Endothelial cell (in vitro differentiated cells): ENCODE data around the gene GOLGA6L7. TPM values are rescaled to one million over a fixed set of nuclear protein-coding genes. Genes with fewer than 3 reads are reported as not detected.

Source experiments
- DNase-seq: peaks from one replicate; pipeline ENCODE4 v3.0.0; 2021; ENCODE audit warnings: low spot score
- H3K27ac Mint-ChIP-seq: one replicate; pipeline ENCODE4 v1.8.0; 2021; ENCODE audit warnings: mixed read lengths, inconsistent platforms; ENCODE audit not compliant: unreplicated experiment
- H3K27me3 Mint-ChIP-seq: one replicate; pipeline ENCODE4 v1.8.0; 2021; ENCODE audit warnings: mild to moderate bottlenecking, moderate library complexity, mixed read lengths, inconsistent platforms; ENCODE audit not compliant: unreplicated experiment
- H3K36me3 Mint-ChIP-seq: one replicate; pipeline ENCODE4 v1.8.0; 2021; ENCODE audit warnings: mild to moderate bottlenecking, low read depth, mixed read lengths, inconsistent platforms; ENCODE audit not compliant: unreplicated experiment
- H3K4me1 Mint-ChIP-seq: one replicate; pipeline ENCODE4 v1.8.0; 2021; ENCODE audit warnings: mild to moderate bottlenecking, mixed read lengths, inconsistent platforms; ENCODE audit not compliant: unreplicated experiment
- H3K4me3 Mint-ChIP-seq: one replicate; pipeline ENCODE4 v1.8.0; 2021; ENCODE audit warnings: mild to moderate bottlenecking, mixed read lengths, inconsistent platforms; ENCODE audit not compliant: unreplicated experiment
- H3K9me3 Mint-ChIP-seq: one replicate; pipeline ENCODE4 v1.8.0; 2021; ENCODE audit warnings: mixed read lengths, inconsistent platforms; ENCODE audit not compliant: unreplicated experiment
- CTCF ChIP-seq: fragments of 200-600 bp; sonication (generic); IDR thresholded peaks from one replicate; pipeline ENCODE4 v1.5.0; 2021; ENCODE audit warnings: antibody characterized with exemption; ENCODE audit not compliant: unreplicated experiment
- total RNA-seq: library from RNA; stranded (reverse); fragmentation: NEBNext Ultra II Directional; extraction: Animal tissue kit (Norgen Biotek cat#: 25700); gene quantifications from one replicate; pipeline ENCODE4 v1.2.1, GENCODE V29; 2021; ENCODE audit not compliant: unreplicated experiment

Gene GOLGA6L7
- total RNA-seq, 1 donor from 2014 or later = not detected

DNA sequence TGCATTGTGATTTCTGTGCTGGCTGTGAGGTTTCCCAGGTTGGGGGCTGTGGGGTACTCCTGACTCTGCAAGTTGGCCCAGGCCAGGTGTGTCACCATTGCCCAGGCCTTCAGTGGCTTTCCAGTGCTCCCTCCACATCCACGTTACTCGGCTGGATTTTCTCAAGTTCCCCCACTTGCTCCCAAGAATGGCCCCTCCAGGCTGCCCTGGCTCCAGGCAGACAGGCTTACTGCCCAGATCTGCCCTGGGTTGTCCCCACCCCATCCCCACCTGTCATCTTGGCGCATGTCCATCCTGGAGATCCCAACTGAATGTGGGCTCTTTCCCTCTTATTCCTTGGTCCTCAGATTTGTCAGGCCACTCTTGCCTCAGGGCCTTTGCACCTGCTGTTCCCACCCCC is 40.9 kb upstream of the GOLGA6L7 start:
- H3K9me3 Mint-ChIP-seq = no peaks in the 10 kb centered on the region
- H3K4me1 Mint-ChIP-seq = peaks cover 25% of the 10 kb centered on the region
- H3K4me3 Mint-ChIP-seq = peak overlapping the region; percentile 34
- TF ChIP-seq CTCF = no peak
- no peak for DNase-seq
- peaks cover 5% of the 10 kb centered on the region for H3K36me3 Mint-ChIP-seq
- H3K27ac Mint-ChIP-seq = no peak overlapping the region
- peaks cover 10% of the 10 kb centered on the region for H3K27me3 Mint-ChIP-seq

GRCh38 chr15:28888900-28889299 is 40.5 kb upstream of the GOLGA6L7 start:
- no peak overlapping the region for H3K27ac Mint-ChIP-seq
- no peaks in the 10 kb centered on the region for H3K9me3 Mint-ChIP-seq
- no peak for TF ChIP-seq CTCF
- no peak overlapping the region for H3K4me3 Mint-ChIP-seq
- DNase-seq = no peak
- H3K27me3 Mint-ChIP-seq = peaks cover 11% of the 10 kb centered on the region
- H3K4me1 Mint-ChIP-seq = peaks cover 25% of the 10 kb centered on the region
- H3K36me3 Mint-ChIP-seq = peaks cover 5% of the 10 kb centered on the region

- H3K9me3 Mint-ChIP-seq = no peaks in the 10 kb centered on the region
- H3K27ac Mint-ChIP-seq = no peak overlapping the region
- no peak for TF ChIP-seq CTCF
- DNase-seq = no peak
- H3K4me3 Mint-ChIP-seq = peak overlapping the region; percentile 22
- H3K4me1 Mint-ChIP-seq = peaks cover 24% of the 10 kb centered on the region
- H3K36me3 Mint-ChIP-seq = peaks cover 5% of the 10 kb centered on the region
- peaks cover 11% of the 10 kb centered on the region for H3K27me3 Mint-ChIP-seq
Measured at GRCh38 chr15:28888302-28888894, 40.0 kb upstream of the GOLGA6L7 start.

- no peak for DNase-seq
- TF ChIP-seq CTCF = no peak
- Mint-ChIP-seq H3K4me3 (peak overlapping the region; percentile 90), H3K36me3 (peaks cover 5% of the 10 kb centered on the region), H3K4me1 (peaks cover 16% of the 10 kb centered on the region), H3K27ac (peak overlapping the region; percentile 53), H3K27me3 (peaks cover 11% of the 10 kb centered on the region), H3K9me3 (no peaks in the 10 kb centered on the region)
Measured at GRCh38 chr15:28887339-28888174, 39.1 kb upstream of the GOLGA6L7 start.
